Pancreas (tissue), 10 donors: ENCODE data around the gene KLHL12. TPM values are rescaled to one million over a fixed set of nuclear protein-coding genes. Genes with fewer than 3 reads are reported as not detected.
A peak's percentile ranks its signal among the peaks of the same experiment; 100 is the strongest.

Experiments used
- ATAC-seq, 4 donors: fragments of 200-7000 bp; cut with Tn5 transposase; one replicate each; pipeline versions ENCODE4 v1.8.0 to v1.9.1; 2020; ENCODE audit warnings: mild to moderate bottlenecking in 4 of 4, moderate library complexity in 4 of 4
- DNase-seq, 6 donors: peaks; one replicate each; pipeline ENCODE4 v3.0.0-alpha.2; 2020
- FAIRE-seq: peaks from 2 replicates; lab custom pipeline; 2012; peaks lifted over from hg19 to GRCh38; lab: Jason Lieb, UNC
- H3K27ac ChIP-seq, 4 donors: fragments of 200-600 bp; sonication (generic); 1 replicate in 3 of 4; 2 replicates in 1 of 4; pipeline versions ENCODE4 v1.5.0 to v1.8.0; 2020
- H3K27me3 ChIP-seq, 4 donors: fragments of 200-600 bp; one replicate each; pipeline ENCODE4 v1.8.0; 2021
- H3K36me3 ChIP-seq, 3 donors: fragments of 200-600 bp; sonication (generic) in 1 of 3; one replicate each; pipeline versions ENCODE4 v1.5.0 to v1.8.0; 2020 to 2021
- H3K4me1 ChIP-seq, 3 donors: fragments of 200-600 bp; one replicate each; pipeline ENCODE4 v1.8.0; 2021
- H3K4me3 ChIP-seq, 4 donors: fragments of 200-600 bp; sonication (generic) in 2 of 4; one replicate each; pipeline versions ENCODE4 v1.5.0 to v1.8.0; 2020 to 2021
- H3K9me3 ChIP-seq, 4 donors: fragments of 200-600 bp; one replicate each; pipeline ENCODE4 v1.8.0; 2021
- WGBS, 2 donors: extraction: QIAGEN DNeasy Blood & Tissue Kit; methylation state at CpG; one replicate each; pipeline ENCODE4 v1.1.7; 2013; 5-methylcytosine and 5-hydroxymethylcytosine counted together
- intact Hi-C, 3 donors: fragments of 100-400 bp; cut with DNase I; formaldehyde crosslinking; loops; one replicate each; pipeline versions ENCODE4 v1.11.1 to v1.14.2; 2022
- polyA plus RNA-seq, 2 donors: library from polyadenylated mRNA; stranded (reverse); fragments of 200-250 nt; gene quantifications; one replicate each; pipeline ENCODE4 v1.2.3, GENCODE V29; 2013
- total RNA-seq, 6 donors: library from RNA; stranded (reverse); fragmentation: NEBNext Ultra II Directional in 4 of 6; extraction: Animal tissue kit (Norgen Biotek cat#: 25700) in 4 of 6; gene quantifications; one replicate each; pipeline versions ENCODE4 v1.2.1 to v1.2.4, GENCODE V29; 2021 to 2023
- TF ChIP-seq, protein P1 (sequence below), 4 donors: fragments of 200-600 bp; sonication (generic) in 3 of 4; IDR thresholded peaks; one replicate each; pipeline versions ENCODE4 v1.5.0 to v1.8.0; 2021; ENCODE audit warnings: antibody characterized with exemption in 4 of 4
- donor health status: healthy with polysubstance abuse.
- donor health status: DM: no; HTN: no; CAD: no; lungs with moderate emphysema.
- donor health status: DM: no; HTN: no; CAD: no.
- donor health status: control.
- donor health status: control.
- donor health status: Bipolar disorder and iron deficiency.
- donor health status: DM: yes; HTN: yes; CAD: no.
- donor health status: DM: no; HTN: no; CAD: no.
- donor health status: DM: no; HTN: no; CAD: no.
- donor health status: DM: yes; HTN: yes; CAD: no.

The KLHL12 gene
- total and polyA plus RNA-seq, 8 donors, result 8.2 to 17.8 (median 11.7) TPM

DNA sequence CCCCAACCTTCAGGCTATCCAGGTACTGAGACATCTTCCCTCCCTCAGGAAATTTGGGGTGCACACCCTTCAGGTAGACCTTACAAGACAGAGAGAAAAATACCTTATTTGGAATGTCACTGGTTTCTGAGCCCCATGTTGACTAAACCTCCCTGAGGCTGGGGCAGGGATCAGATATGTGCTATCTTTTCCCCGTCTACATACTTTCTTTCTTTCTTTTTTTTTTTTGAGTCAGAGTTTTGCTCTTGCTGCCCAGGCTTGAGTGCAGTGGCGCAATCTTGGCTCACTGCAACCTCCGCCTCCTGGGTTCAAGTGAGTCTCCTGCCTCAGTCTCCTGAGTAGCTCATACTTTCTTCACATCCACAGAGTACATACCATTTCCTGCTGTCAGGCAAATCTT lies 38.4 kb upstream of the KLHL12 start:
- TF ChIP-seq, protein P1, sequence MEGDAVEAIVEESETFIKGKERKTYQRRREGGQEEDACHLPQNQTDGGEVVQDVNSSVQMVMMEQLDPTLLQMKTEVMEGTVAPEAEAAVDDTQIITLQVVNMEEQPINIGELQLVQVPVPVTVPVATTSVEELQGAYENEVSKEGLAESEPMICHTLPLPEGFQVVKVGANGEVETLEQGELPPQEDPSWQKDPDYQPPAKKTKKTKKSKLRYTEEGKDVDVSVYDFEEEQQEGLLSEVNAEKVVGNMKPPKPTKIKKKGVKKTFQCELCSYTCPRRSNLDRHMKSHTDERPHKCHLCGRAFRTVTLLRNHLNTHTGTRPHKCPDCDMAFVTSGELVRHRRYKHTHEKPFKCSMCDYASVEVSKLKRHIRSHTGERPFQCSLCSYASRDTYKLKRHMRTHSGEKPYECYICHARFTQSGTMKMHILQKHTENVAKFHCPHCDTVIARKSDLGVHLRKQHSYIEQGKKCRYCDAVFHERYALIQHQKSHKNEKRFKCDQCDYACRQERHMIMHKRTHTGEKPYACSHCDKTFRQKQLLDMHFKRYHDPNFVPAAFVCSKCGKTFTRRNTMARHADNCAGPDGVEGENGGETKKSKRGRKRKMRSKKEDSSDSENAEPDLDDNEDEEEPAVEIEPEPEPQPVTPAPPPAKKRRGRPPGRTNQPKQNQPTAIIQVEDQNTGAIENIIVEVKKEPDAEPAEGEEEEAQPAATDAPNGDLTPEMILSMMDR (IDR thresholded peaks at IDR 0.05), result no peak
- no peak for ATAC-seq
- Histone ChIP-seq H3K4me1 (peaks cover 0 to 20% (median 9%) of the 10 kb centered on the region in 3 donors), H3K27ac (no peak overlapping the region), H3K27me3 (no peaks in the 10 kb centered on the region), H3K36me3 (no peaks in the 10 kb centered on the region), H3K9me3 (no peaks in the 10 kb centered on the region), H3K4me3 (no peak overlapping the region)
- 73 to 74% methylated on average over 3 of the region's 3 CpGs for WGBS, 2 donors
- no peak for FAIRE-seq
- DNase-seq, result no peak
- intact Hi-C loops, result no loop called here

DNA sequence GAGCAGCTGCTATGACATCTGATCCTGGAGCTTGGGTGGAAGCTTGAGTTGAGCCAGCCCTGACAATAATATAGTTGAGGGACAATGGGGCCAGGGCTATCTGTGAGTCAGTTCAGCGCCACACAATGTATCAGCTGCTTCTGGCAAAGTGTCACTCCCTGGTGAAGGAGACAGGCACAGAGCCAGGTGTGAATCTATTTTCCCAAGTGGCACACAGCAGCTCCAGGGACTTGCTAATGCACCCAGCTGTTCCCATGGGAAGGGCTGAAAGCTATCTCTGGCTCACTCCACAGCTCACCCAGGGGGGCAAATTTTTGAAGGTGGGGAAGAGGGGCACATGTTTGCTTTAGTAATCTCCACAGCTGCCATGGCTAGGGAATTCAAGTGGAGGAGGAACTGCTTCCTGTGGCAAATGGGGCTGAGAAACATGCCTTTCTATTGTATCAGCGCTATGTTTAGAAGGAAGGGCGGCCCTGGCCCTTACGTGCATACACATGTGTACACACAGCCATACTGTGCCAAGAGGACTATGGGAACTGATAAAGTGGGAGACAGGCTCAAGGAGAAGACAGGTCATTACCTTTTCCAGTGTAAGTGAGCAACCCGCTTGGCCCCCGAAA lies 37.9 kb upstream of the KLHL12 start:
- Histone ChIP-seq H3K36me3 (no peaks in the 10 kb centered on the region), H3K27me3 (no peaks in the 10 kb centered on the region), H3K4me3 (no peak overlapping the region), H3K9me3 (no peaks in the 10 kb centered on the region), H3K27ac (no peak overlapping the region), H3K4me1 (peaks cover 0 to 20% (median 9%) of the 10 kb centered on the region in 3 donors)
- ATAC-seq (no peak), DNase-seq (peak in 1 of 6 donors; percentile 35), FAIRE-seq (no peak)
- TF ChIP-seq, protein P1 (IDR thresholded peaks at IDR 0.05), result no peak
- intact Hi-C loops, result no loop called here
- WGBS, 2 donors, result 69 to 70% methylated on average over 6 of the region's 6 CpGs

DNA sequence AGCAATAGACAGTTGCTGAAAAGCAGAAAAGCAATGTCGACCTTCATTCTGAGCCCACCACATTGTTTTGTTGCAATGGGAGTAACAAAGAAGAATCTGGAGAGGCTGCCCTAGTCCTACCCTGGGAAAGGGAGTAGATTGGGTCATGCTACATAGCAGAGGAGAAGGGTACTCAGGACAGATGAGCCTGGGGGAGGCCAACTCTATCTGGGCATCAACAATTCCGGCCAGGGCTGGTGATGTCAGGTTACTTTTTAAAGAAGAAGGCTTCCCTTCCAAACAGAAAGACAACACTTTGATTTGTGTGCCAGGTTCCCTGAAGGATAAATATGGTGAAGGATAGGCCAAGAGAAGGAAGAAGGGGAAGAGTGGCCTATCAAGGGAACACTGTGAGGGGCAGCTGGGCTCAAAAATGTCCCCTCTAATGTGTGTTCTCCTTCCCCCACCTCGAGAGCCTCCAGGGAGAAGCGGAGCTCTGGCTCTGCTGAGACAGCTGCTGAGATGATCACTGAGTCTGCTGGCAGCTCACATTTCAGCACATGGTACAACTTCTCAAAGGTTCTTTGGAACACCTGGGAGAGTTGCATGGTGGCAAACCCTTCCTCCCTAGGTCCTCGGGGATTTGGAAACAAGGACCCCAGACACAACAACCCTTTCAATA lies 34.3 kb upstream of the KLHL12 start:
- H3K36me3 ChIP-seq, result no peaks in the 10 kb centered on the region
- FAIRE-seq (no peak), ATAC-seq (no peak), DNase-seq (no peak)
- peaks cover 8 to 16% (median 9%) of the 10 kb centered on the region in 3 donors for H3K4me1 ChIP-seq
- intact Hi-C loops, result no loop called here
- WGBS, 2 donors, result 88% methylated on average over 5 of the region's 5 CpGs
- no peak overlapping the region for H3K4me3 ChIP-seq
- TF ChIP-seq, protein P1 (IDR thresholded peaks at IDR 0.05), result no peak
- no peak overlapping the region for H3K27ac ChIP-seq
- no peaks in the 10 kb centered on the region for H3K9me3 ChIP-seq
- H3K27me3 ChIP-seq, result no peaks in the 10 kb centered on the region

DNA sequence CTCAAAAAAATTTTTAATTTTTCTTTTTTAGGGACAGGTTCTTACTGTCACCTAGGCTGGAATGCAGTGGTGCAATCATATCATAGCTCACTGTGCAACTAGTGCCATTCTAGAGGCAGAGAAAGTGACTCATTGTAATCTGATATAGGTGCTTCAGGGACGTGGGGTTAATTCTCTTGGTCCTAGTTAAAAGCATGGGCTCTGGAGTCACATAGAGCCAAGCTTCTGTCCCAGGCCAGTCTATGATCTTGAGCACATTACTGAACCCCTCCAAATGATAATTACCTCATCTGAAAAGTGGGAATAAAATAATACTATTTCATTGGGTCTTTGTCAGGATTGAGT lies 32.2 kb upstream of the KLHL12 start:
- Histone ChIP-seq H3K27me3 (no peaks in the 10 kb centered on the region), H3K36me3 (no peaks in the 10 kb centered on the region), H3K4me3 (no peak overlapping the region), H3K4me1 (peaks cover 5 to 19% (median 18%) of the 10 kb centered on the region in 3 donors), H3K9me3 (no peaks in the 10 kb centered on the region), H3K27ac (no peak overlapping the region)
- DNase-seq, result no peak
- ATAC-seq, result peak in 1 of 4 donors; percentile 28
- intact Hi-C loops, result no loop called here
- TF ChIP-seq, protein P1 (IDR thresholded peaks at IDR 0.05), result no peak
- no peak for FAIRE-seq
- 56 to 64% methylated on average over 1 of the region's 1 CpG for WGBS, 2 donors
